ENCODE data around the gene USF2.

Gene USF2

GRCh38 chr19:35287713-35288112 lies 19.0 kb downstream of the USF2 start:
- DNase-seq = no peak

GRCh38 chr19:35288331-35288730 lies 19.6 kb downstream of the USF2 start:
- DNase-seq = no peak

GRCh38 chr19:35288906-35289305 lies 20.1 kb downstream of the USF2 start:
- DNase-seq = no peak

- no peak for DNase-seq
Measured at GRCh38 chr19:35290381-35291127, 21.8 kb downstream of the USF2 start.

GRCh38 chr19:35291259-35291658 lies 22.5 kb downstream of the USF2 start:
- DNase-seq = no peak

- DNase-seq = no peak
Measured at GRCh38 chr19:35291916-35292315, 23.2 kb downstream of the USF2 start, which contains the start of gene MAG. MAG (plus strand) TSS chr19:35292161; CDS start chr19:35295409, 3,248 bp downstream.

GRCh38 chr19:35292421-35293362 lies 23.9 kb downstream of the USF2 start:
- DNase-seq = no peak

- DNase-seq = no peak
Measured at GRCh38 chr19:35293363-35293739, 24.6 kb downstream of the USF2 start.

GRCh38 chr19:35293808-35294207 lies 25.0 kb downstream of the USF2 start:
- no peak for DNase-seq

GRCh38 chr19:35294328-35294727 lies 25.6 kb downstream of the USF2 start:
- DNase-seq = no peak

GRCh38 chr19:35294859-35295791 lies 26.4 kb downstream of the USF2 start:
- DNase-seq = no peak

GRCh38 chr19:35295792-35296462 lies 27.2 kb downstream of the USF2 start:
- DNase-seq = no peak

GRCh38 chr19:35296644-35297514 lies 28.1 kb downstream of the USF2 start:
- DNase-seq = no peak

GRCh38 chr19:35297515-35297848 lies 28.7 kb downstream of the USF2 start:
- no peak for DNase-seq

- DNase-seq = no peak
Measured at GRCh38 chr19:35297922-35298321, 29.2 kb downstream of the USF2 start.

- DNase-seq = no peak
Measured at GRCh38 chr19:35298561-35298972, 29.8 kb downstream of the USF2 start.

GRCh38 chr19:35299523-35300338 lies 31.0 kb downstream of the USF2 start:
- DNase-seq = no peak

GRCh38 chr19:35300339-35300649 lies 31.5 kb downstream of the USF2 start:
- DNase-seq = no peak

GRCh38 chr19:35301961-35302360 lies 33.2 kb downstream of the USF2 start:
- no peak for DNase-seq

GRCh38 chr19:35302446-35302845 lies 33.7 kb downstream of the USF2 start:
- no peak for DNase-seq

Measured in NCI-H524 treated with DMSO at 0.1 percent for 48 hours (cell line).